SU-DHL-6 (cell line): Measurements from ENCODE around the gene BPIFB3.
"Not testable (repeated sequence)": the region's sequence is repeated elsewhere in the genome, so short reads cannot be mapped to it uniquely, and the experiment has no call there.

Experiments
- H2AFZ ChIP-seq: fragments of 200-600 bp; sonication (generic); 2 replicates; pipeline ENCODE4 v1.6.1; 2014; ENCODE audit warnings: low read depth, mild to moderate bottlenecking, moderate library complexity, mixed read lengths, antibody characterized with exemption, low read length; ENCODE audit not compliant: severe bottlenecking
- H3F3A ChIP-seq: fragments of 200-600 bp; shearing (Covaris generic); 2 replicates; pipeline ENCODE4 v1.6.0; 2016; ENCODE audit warnings: antibody characterized with exemption, mild to moderate bottlenecking; ENCODE audit not compliant: insufficient read depth
- H3K27ac ChIP-seq: fragments of 200-600 bp; sonication (generic); 2 replicates; pipeline ENCODE4 v1.5.1; 2016; ENCODE audit warnings: low read depth, mild to moderate bottlenecking, low read length, moderate library complexity, mixed read lengths
- H3K27me3 ChIP-seq: fragments of 200-600 bp; sonication (generic), shearing (Covaris generic); 2 replicates; pipeline ENCODE4 v1.6.0; 2014; ENCODE audit warnings: mild to moderate bottlenecking, low read length
- H3K36me3 ChIP-seq: fragments of 200-600 bp; sonication (generic); 2 replicates; pipeline ENCODE4 v1.6.1; 2014; ENCODE audit warnings: mild to moderate bottlenecking, low read length, mixed read lengths
- H3K4me2 ChIP-seq: fragments of 300-600, 200-600 bp; shearing (Covaris generic), sonication (generic); 2 replicates; pipeline ENCODE4 v1.6.0; 2014; ENCODE audit warnings: low read length, low read depth, mild to moderate bottlenecking; ENCODE audit not compliant: poor library complexity, severe bottlenecking
- H3K4me3 ChIP-seq: fragments of 200-600 bp; sonication (generic); 2 replicates; pipeline ENCODE4 v1.5.1; 2014; ENCODE audit warnings: antibody characterized with exemption, low read length, mild to moderate bottlenecking, mixed read lengths; ENCODE audit not compliant: insufficient read depth, poor library complexity, severe bottlenecking
- H3K79me2 ChIP-seq: fragments of 200-600 bp; sonication (generic); 2 replicates; pipeline ENCODE4 v1.6.1; 2014; ENCODE audit warnings: mild to moderate bottlenecking, low read length, moderate library complexity; ENCODE audit not compliant: insufficient read depth
- H3K9ac ChIP-seq: fragments of 200-600 bp; sonication (generic); 2 replicates; pipeline ENCODE4 v1.7.0; 2014; ENCODE audit warnings: mild to moderate bottlenecking, low read length
- H3K9me2 ChIP-seq: fragments of 200-600 bp; sonication (generic); replicated peaks from 2 replicates; pipeline ENCODE4 v1.6.1; 2014; ENCODE audit warnings: low read length; ENCODE audit not compliant: insufficient read depth
- H3K9me3 ChIP-seq: fragments of 200-600 bp; sonication (generic); 2 replicates; pipeline ENCODE4 v1.6.1; 2014; ENCODE audit warnings: low read length, mixed read lengths; ENCODE audit not compliant: insufficient read depth
- H4K20me1 ChIP-seq: fragments of 200-600 bp; sonication (generic); 2 replicates; pipeline ENCODE4 v1.6.1; 2014; ENCODE audit warnings: low read depth, mild to moderate bottlenecking, antibody characterized with exemption, low read length, moderate library complexity, mixed read lengths
- EZH2phosphoT487 ChIP-seq: fragments of 200-600 bp; sonication (generic), shearing (Covaris generic); conservative IDR thresholded peaks from 2 replicates; pipeline ENCODE4 v1.6.1; 2018; ENCODE audit warnings: mild to moderate bottlenecking, antibody characterized with exemption, low read length, moderate library complexity, mixed read lengths
- TF ChIP-seq, protein P1 (sequence below): fragments of 200-600 bp; sonication (generic); IDR thresholded peaks from one replicate; pipeline ENCODE4 v1.5.1; 2017; ENCODE audit warnings: antibody characterized with exemption, mild to moderate bottlenecking, low read length, moderate library complexity; ENCODE audit not compliant: insufficient read depth, poor library complexity, severe bottlenecking

Gene BPIFB3

DNA sequence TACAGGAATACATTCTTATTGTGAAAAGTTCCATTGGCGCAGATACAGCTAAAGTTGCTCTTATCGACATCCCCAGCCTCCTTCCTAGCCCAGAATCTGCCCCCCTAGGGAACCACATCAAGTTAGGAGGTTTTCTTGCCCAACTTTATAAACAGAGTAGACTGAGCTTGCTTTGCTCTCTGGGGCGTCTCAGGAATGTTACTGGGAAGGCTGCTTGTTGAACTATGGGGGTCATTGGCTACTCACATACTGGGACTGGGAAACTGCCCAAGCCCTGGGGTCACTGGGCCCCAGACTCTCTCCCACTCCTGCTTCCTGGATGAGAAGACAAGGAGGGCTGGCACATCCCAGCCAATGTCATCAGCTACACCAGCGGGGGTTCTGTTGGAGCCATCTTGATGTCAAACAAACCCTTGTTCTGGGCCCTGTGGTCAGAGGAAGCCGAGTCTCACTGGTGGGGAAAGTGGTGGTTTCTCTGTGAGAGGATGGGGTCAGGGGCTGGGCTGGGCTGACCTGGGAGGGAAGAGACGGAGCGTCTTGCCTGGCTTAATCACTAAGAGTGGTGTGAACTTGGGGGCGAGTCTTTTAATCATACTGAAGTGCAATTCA lies 51.7 kb downstream of the BPIFB3 start:
- Histone ChIP-seq H3K79me2 (no peaks in the 10 kb centered on the region), H2AFZ (no peak overlapping the region), H3K36me3 (no peaks in the 10 kb centered on the region), H3K9me3 (no peaks in the 10 kb centered on the region), H3F3A (no peaks in the 10 kb centered on the region), H3K27ac (no peak overlapping the region), H4K20me1 (no peaks in the 10 kb centered on the region), H3K9ac (no peak overlapping the region), H3K27me3 (no peaks in the 10 kb centered on the region), H3K4me3 (no peak overlapping the region), H3K4me2 (no peak overlapping the region), H3K9me2 (no peaks in the 10 kb centered on the region)
- no peak for TF ChIP-seq EZH2phosphoT487
- TF ChIP-seq, protein P1, sequence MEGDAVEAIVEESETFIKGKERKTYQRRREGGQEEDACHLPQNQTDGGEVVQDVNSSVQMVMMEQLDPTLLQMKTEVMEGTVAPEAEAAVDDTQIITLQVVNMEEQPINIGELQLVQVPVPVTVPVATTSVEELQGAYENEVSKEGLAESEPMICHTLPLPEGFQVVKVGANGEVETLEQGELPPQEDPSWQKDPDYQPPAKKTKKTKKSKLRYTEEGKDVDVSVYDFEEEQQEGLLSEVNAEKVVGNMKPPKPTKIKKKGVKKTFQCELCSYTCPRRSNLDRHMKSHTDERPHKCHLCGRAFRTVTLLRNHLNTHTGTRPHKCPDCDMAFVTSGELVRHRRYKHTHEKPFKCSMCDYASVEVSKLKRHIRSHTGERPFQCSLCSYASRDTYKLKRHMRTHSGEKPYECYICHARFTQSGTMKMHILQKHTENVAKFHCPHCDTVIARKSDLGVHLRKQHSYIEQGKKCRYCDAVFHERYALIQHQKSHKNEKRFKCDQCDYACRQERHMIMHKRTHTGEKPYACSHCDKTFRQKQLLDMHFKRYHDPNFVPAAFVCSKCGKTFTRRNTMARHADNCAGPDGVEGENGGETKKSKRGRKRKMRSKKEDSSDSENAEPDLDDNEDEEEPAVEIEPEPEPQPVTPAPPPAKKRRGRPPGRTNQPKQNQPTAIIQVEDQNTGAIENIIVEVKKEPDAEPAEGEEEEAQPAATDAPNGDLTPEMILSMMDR = no peak

DNA sequence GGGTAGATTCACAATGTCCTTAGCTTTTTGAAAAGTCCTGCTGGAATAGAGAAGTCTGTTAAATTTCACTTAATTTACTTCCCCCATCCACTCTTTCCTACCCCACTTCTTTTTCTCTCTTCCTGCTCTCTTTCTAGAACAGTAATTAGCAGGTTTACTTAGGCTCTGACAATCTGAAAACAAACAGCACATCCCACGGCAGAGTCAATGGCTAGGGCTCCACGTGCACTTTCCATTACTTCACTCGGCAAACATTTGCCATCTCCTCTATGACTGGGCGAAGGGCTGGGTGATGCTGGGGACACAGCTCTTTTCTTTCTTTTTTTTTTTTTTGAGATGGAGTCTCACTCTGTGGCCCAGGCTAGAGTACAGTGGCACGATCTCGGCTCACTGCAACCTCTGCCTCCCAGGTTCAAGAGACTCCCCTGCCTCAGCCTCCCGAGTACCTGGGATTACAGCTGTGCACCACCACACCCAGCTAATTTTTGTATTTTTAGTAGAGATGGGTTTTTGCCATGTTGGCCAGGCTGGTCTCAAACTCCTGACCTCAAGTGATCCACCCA lies 52.4 kb downstream of the BPIFB3 start:
- not testable (repeated sequence) for H3K27me3 ChIP-seq, H2AFZ ChIP-seq, H3K79me2 ChIP-seq, H3F3A ChIP-seq, H3K9me3 ChIP-seq, H3K36me3 ChIP-seq, H3K9me2 ChIP-seq, H3K9ac ChIP-seq, H3K27ac ChIP-seq, H3K4me3 ChIP-seq, H4K20me1 ChIP-seq, H3K4me2 ChIP-seq

DNA sequence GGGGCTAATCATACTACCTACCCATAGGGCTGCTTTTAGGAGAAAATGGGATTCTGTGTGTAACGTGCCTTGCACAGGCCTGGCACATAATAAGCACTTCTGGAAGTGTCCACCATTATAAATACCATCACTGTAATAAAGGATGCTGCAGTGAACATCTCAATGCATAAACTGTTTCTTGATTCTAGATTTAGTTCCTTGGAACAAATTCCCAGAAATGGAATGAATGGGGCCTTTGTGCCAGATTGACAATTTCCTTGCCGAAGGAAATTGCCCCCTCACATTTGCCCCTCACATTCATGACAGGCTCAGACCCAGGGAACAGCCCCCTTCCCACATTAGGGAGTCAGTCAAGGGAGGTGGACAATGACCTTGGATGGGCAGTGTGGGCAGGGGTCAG lies 55.0 kb downstream of the BPIFB3 start:
- Histone ChIP-seq H3K9me2 (no peaks in the 10 kb centered on the region), H3K9me3 (no peaks in the 10 kb centered on the region), H3K27me3 (no peaks in the 10 kb centered on the region), H3K9ac (no peak overlapping the region), H3K36me3 (no peaks in the 10 kb centered on the region), H3K4me2 (no peak overlapping the region), H3K4me3 (no peak overlapping the region), H4K20me1 (no peaks in the 10 kb centered on the region), H3K27ac (no peak overlapping the region), H3F3A (no peaks in the 10 kb centered on the region), H2AFZ (no peak overlapping the region), H3K79me2 (no peaks in the 10 kb centered on the region)
- no peak for TF ChIP-seq EZH2phosphoT487
- TF ChIP-seq, protein P1 = no peak

DNA sequence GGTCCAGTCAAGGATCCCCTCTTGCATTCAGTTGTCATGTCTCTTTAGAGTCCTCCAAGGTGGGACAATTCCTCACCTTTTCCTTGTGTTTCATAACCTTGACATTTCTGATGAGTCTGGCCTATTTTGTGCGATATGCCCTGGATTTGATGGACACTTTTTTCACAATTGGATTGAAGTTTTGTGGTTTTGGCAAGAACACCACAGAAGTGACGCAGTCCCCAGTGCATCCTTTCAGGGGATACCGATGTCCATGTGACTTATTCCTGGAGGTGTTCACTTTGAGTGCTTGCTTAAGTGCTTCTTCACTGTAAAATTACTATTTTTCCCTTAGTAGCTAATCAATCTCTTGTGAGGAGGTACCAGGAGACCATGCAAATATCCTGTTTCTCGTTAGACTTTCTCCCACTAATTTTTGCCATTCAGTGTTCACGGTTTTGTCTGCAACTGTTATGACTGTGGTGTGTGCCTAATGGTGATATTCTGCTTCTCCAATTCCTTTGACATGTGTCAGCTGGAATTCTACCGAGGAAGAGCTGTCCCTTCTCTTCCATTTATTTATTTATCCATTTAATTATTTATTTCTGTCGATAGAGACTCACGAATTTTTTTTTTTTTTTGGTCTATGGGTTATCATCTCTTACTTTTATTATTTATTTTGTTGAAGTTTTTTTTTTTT lies 56.6 kb downstream of the BPIFB3 start:
- TF ChIP-seq, protein P1 = no peak
- TF ChIP-seq EZH2phosphoT487 = no peak

More for the DNA sequence above, 56.6 kb downstream of the BPIFB3 start:
- H3K4me2 ChIP-seq = no peak overlapping the region
- no peaks in the 10 kb centered on the region for H3F3A ChIP-seq
- H3K79me2 ChIP-seq = no peaks in the 10 kb centered on the region
- no peak overlapping the region for H2AFZ ChIP-seq
- no peak overlapping the region for H3K27ac ChIP-seq
- no peak overlapping the region for H3K4me3 ChIP-seq
- no peaks in the 10 kb centered on the region for H3K27me3 ChIP-seq
- H3K9me2 ChIP-seq = no peaks in the 10 kb centered on the region
- no peaks in the 10 kb centered on the region for H4K20me1 ChIP-seq
- no peaks in the 10 kb centered on the region for H3K36me3 ChIP-seq
- no peak overlapping the region for H3K9ac ChIP-seq
- no peaks in the 10 kb centered on the region for H3K9me3 ChIP-seq
